Loucy (cell line): Measurements from ENCODE around the gene NRCAM.

Experiments used
- H2AFZ ChIP-seq: fragments of 200-600 bp; sonication (generic); 2 replicates; pipeline ENCODE4 v1.6.0; 2016; ENCODE audit warnings: antibody characterized with exemption, mild to moderate bottlenecking, low read length, moderate library complexity
- H3F3A ChIP-seq: fragments of 200-600 bp; 2 replicates; pipeline ENCODE4 v1.6.0; 2016; ENCODE audit warnings: antibody characterized with exemption, low read depth, mild to moderate bottlenecking
- H3K27me3 ChIP-seq: fragments of 200-600 bp; sonication (generic); 2 replicates; pipeline ENCODE4 v1.6.1; 2014; ENCODE audit warnings: low read length, mild to moderate bottlenecking; ENCODE audit not compliant: insufficient read depth, poor library complexity, severe bottlenecking
- H3K36me3 ChIP-seq: fragments of 200-600 bp; sonication (generic); 2 replicates; pipeline ENCODE4 v1.6.1; 2016; ENCODE audit warnings: low read length; ENCODE audit not compliant: insufficient read depth
- H3K4me1 ChIP-seq: fragments of 200-600 bp; sonication (generic); 2 replicates; pipeline ENCODE4 v1.5.1; 2014; ENCODE audit warnings: low read length, mild to moderate bottlenecking; ENCODE audit not compliant: insufficient read depth, poor library complexity, severe bottlenecking
- H3K4me2 ChIP-seq: fragments of 200-600 bp; sonication (generic); 2 replicates; pipeline ENCODE4 v1.6.0; 2014; ENCODE audit warnings: antibody characterized with exemption, low read length, low read depth, mild to moderate bottlenecking; ENCODE audit not compliant: poor library complexity, severe bottlenecking
- H3K4me3 ChIP-seq: fragments of 200-600 bp; sonication (generic); 2 replicates; pipeline ENCODE4 v1.5.1; 2014; ENCODE audit warnings: low read length, mild to moderate bottlenecking, mixed read lengths; ENCODE audit not compliant: poor library complexity, severe bottlenecking
- H3K79me2 ChIP-seq: fragments of 200-600 bp; sonication (generic); 2 replicates; pipeline ENCODE4 v1.6.1; 2014; ENCODE audit warnings: low read length; ENCODE audit not compliant: insufficient read depth
- H3K9ac ChIP-seq: fragments of 200-600 bp; sonication (generic); 2 replicates; pipeline ENCODE4 v1.6.0; 2014; ENCODE audit warnings: mild to moderate bottlenecking, low read depth, low read length, moderate library complexity; ENCODE audit not compliant: poor library complexity, severe bottlenecking
- H3K9me2 ChIP-seq: fragments of 200-600 bp; sonication (generic); replicated peaks from 2 replicates; pipeline ENCODE4 v1.6.1; 2016; ENCODE audit warnings: low read depth, low read length, mixed read lengths
- H3K9me3 ChIP-seq: fragments of 200-600 bp; sonication (generic); 2 replicates; pipeline ENCODE4 v1.6.1; 2014; ENCODE audit warnings: mild to moderate bottlenecking, antibody characterized with exemption, low read length, low read depth; ENCODE audit not compliant: insufficient read depth
- H4K20me1 ChIP-seq: fragments of 200-600 bp; sonication (generic); 2 replicates; pipeline ENCODE4 v1.6.0; 2014; ENCODE audit warnings: antibody characterized with exemption, low read length, mild to moderate bottlenecking; ENCODE audit not compliant: insufficient read depth, poor library complexity, severe bottlenecking
- CTCF ChIP-seq: fragments of 200-600 bp; sonication (generic); conservative IDR thresholded peaks from 2 replicates; pipeline ENCODE4 v1.5.1; 2014; ENCODE audit warnings: mild to moderate bottlenecking, antibody characterized with exemption, low read length
- EZH2phosphoT487 ChIP-seq: fragments of 200-600 bp; IDR thresholded peaks from 2 replicates; pipeline ENCODE4 v1.6.1; 2018; ENCODE audit warnings: antibody characterized with exemption, mild to moderate bottlenecking, moderate library complexity, borderline replicate concordance

NRCAM gene

GRCh38 chr7:108348913-108349312 lies 107.3 kb downstream of the NRCAM start:
- no peaks in the 10 kb centered on the region for H3K4me1 ChIP-seq
- no peaks in the 10 kb centered on the region for H3F3A ChIP-seq
- H3K4me3 ChIP-seq = no peak overlapping the region
- H3K9me3 ChIP-seq = no peaks in the 10 kb centered on the region
- no peak overlapping the region for H3K4me2 ChIP-seq
- H3K79me2 ChIP-seq = no peaks in the 10 kb centered on the region
- H4K20me1 ChIP-seq = no peaks in the 10 kb centered on the region
- no peak overlapping the region for H3K9ac ChIP-seq
- TF ChIP-seq CTCF (no peak), EZH2phosphoT487 (no peak)
- no peaks in the 10 kb centered on the region for H3K36me3 ChIP-seq
- no peak overlapping the region for H2AFZ ChIP-seq
- H3K9me2 ChIP-seq = no peaks in the 10 kb centered on the region
- H3K27me3 ChIP-seq = no peaks in the 10 kb centered on the region

GRCh38 chr7:108347616-108348015 lies 108.6 kb downstream of the NRCAM start:
- Histone ChIP-seq H2AFZ (no peak overlapping the region), H3K9ac (no peak overlapping the region), H3K27me3 (no peaks in the 10 kb centered on the region), H3K4me2 (no peak overlapping the region), H3K4me1 (no peaks in the 10 kb centered on the region), H3K4me3 (no peak overlapping the region), H3K79me2 (no peaks in the 10 kb centered on the region), H3K36me3 (no peaks in the 10 kb centered on the region), H4K20me1 (no peaks in the 10 kb centered on the region), H3F3A (no peaks in the 10 kb centered on the region), H3K9me2 (no peaks in the 10 kb centered on the region), H3K9me3 (no peaks in the 10 kb centered on the region)
- TF ChIP-seq EZH2phosphoT487 = no peak
- no peak for TF ChIP-seq CTCF

GRCh38 chr7:108345710-108346336 lies 110.4 kb downstream of the NRCAM start:
- Histone ChIP-seq H4K20me1 (no peaks in the 10 kb centered on the region), H3K9me2 (no peaks in the 10 kb centered on the region), H3K36me3 (no peaks in the 10 kb centered on the region), H3K27me3 (no peaks in the 10 kb centered on the region), H3K4me1 (no peaks in the 10 kb centered on the region), H3K9me3 (no peaks in the 10 kb centered on the region), H3K79me2 (no peaks in the 10 kb centered on the region), H3K4me3 (no peak overlapping the region), H3F3A (no peaks in the 10 kb centered on the region), H3K4me2 (no peak overlapping the region), H2AFZ (no peak overlapping the region), H3K9ac (no peak overlapping the region)
- TF ChIP-seq CTCF = no peak
- no peak for TF ChIP-seq EZH2phosphoT487
